Measurements from ENCODE around the gene FAF1. TPM values are rescaled to one million over a fixed set of nuclear protein-coding genes. Genes with fewer than 3 reads are reported as not detected.

FAF1 gene
- total and polyA plus RNA-seq, 7 donors: 27.5 to 59.3 (median 53.9) TPM

DNA sequence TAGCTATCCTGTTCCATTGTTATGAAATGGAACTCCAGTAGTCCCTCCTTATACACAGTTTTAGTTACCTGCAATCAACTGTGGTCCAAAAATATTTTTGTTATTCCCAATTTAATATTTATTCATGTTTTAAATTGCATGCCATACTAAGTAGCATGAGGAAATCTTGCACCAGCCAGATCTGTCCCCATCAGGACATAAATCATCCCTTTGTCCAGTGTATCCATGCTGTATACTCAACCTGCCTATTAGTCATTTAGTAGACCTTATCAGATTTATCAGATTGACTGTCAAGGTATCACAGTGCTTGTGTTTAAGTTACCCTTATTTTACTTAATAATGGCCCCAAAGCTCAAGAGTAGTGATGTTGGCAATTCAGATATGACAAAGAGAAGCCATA lies 328.9 kb downstream of the FAF1 start:
- no peaks in the 10 kb centered on the region for H3K9me3 ChIP-seq
- no peaks in the 10 kb centered on the region for H3K4me1 ChIP-seq
- H3K27ac ChIP-seq: no peak overlapping the region
- H3K4me3 ChIP-seq: no peak overlapping the region
- intact Hi-C loops (cut with DNase I): no loop called here
- H3K27me3 ChIP-seq: no peaks in the 10 kb centered on the region
- DNase-seq: no peak
- no peak for TF ChIP-seq POLR2AphosphoS5 (IDR thresholded peaks at IDR 0.05)
- TF ChIP-seq, protein P1, sequence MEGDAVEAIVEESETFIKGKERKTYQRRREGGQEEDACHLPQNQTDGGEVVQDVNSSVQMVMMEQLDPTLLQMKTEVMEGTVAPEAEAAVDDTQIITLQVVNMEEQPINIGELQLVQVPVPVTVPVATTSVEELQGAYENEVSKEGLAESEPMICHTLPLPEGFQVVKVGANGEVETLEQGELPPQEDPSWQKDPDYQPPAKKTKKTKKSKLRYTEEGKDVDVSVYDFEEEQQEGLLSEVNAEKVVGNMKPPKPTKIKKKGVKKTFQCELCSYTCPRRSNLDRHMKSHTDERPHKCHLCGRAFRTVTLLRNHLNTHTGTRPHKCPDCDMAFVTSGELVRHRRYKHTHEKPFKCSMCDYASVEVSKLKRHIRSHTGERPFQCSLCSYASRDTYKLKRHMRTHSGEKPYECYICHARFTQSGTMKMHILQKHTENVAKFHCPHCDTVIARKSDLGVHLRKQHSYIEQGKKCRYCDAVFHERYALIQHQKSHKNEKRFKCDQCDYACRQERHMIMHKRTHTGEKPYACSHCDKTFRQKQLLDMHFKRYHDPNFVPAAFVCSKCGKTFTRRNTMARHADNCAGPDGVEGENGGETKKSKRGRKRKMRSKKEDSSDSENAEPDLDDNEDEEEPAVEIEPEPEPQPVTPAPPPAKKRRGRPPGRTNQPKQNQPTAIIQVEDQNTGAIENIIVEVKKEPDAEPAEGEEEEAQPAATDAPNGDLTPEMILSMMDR (IDR thresholded peaks at IDR 0.05): no peak
- no peak for TF ChIP-seq POLR2A (IDR thresholded peaks at IDR 0.05)
- TF ChIP-seq EP300 (IDR thresholded peaks at IDR 0.05): no peak
- H3K36me3 ChIP-seq: no peaks in the 10 kb centered on the region

DNA sequence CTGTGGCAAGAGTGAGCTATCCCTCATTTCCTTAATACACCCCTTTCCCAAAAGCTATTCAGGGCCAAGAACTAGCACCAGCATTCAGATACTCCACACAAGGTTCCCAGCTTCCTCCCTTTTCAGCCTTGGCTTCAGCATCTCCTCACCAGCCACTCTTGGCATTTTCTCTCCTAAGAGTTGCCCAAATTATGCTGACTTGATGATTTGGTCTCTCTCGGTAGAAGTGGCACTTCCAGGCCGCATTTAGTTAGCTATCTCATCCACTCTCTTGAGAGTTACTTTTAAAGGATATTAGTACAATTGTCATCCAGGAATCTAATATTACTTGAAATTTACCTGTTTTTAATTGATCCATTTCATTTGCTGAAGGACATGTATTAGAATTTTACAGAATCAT lies 337.8 kb downstream of the FAF1 start:
- 96 to 98% methylated on average over 2 of the region's 2 CpGs for WGBS, 2 donors
- Histone ChIP-seq H3K9me3 (no peaks in the 10 kb centered on the region), H3K27me3 (no peaks in the 10 kb centered on the region), H3K27ac (no peak overlapping the region), H3K4me1 (no peaks in the 10 kb centered on the region), H3K4me3 (no peak overlapping the region), H3K36me3 (peaks cover 0 to 4% (median 0%) of the 10 kb centered on the region in 4 donors)
- intact Hi-C loops (cut with DNase I): no loop called here
- TF ChIP-seq EP300 (IDR thresholded peaks at IDR 0.05) (no peak), POLR2A (IDR thresholded peaks at IDR 0.05) (no peak), POLR2AphosphoS5 (IDR thresholded peaks at IDR 0.05) (no peak)
- TF ChIP-seq, protein P1 (IDR thresholded peaks at IDR 0.05): no peak
- no peak for DNase-seq

DNA sequence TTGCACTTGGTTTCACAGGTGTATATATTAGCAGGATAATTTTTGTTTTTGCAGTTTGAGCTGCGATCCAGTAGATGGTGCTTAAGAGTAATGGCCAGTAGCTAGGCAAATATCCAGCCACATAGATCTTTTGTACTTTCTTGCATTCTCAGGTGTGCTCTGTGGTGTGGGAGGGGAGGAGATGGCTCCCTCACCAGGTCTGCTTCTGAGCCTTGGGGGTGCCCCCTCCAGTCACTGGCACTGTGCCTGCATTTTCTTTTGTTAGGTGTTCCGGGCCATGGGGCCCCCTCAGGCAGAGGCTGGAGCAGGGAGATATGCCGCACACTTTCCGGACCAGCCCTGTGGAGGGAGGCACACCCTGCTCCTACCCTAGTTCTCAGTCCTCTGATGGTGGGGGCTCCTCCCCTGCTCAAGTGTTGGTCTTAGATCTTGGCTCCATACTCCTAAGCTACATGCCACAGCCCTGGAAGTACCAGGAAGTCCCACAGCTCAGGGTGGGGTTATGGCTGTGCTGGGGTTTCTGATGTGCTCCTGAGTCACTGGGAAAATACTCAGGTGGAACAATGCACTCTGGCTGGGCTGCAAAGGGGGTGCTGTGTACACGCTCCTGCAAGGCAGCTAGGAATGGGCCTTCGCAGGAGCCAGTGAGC lies 339.3 kb downstream of the FAF1 start:
- 38 to 71% methylated on average over 6 of the region's 6 CpGs for WGBS, 2 donors
- intact Hi-C loops (cut with DNase I): no loop called here
- TF ChIP-seq EP300 (IDR thresholded peaks at IDR 0.05): no peak
- TF ChIP-seq, protein P1 (IDR thresholded peaks at IDR 0.05): peak in 1 of 4 experiments; percentile 18
- no peak for TF ChIP-seq POLR2A (IDR thresholded peaks at IDR 0.05)
- TF ChIP-seq POLR2AphosphoS5 (IDR thresholded peaks at IDR 0.05): no peak

DNA sequence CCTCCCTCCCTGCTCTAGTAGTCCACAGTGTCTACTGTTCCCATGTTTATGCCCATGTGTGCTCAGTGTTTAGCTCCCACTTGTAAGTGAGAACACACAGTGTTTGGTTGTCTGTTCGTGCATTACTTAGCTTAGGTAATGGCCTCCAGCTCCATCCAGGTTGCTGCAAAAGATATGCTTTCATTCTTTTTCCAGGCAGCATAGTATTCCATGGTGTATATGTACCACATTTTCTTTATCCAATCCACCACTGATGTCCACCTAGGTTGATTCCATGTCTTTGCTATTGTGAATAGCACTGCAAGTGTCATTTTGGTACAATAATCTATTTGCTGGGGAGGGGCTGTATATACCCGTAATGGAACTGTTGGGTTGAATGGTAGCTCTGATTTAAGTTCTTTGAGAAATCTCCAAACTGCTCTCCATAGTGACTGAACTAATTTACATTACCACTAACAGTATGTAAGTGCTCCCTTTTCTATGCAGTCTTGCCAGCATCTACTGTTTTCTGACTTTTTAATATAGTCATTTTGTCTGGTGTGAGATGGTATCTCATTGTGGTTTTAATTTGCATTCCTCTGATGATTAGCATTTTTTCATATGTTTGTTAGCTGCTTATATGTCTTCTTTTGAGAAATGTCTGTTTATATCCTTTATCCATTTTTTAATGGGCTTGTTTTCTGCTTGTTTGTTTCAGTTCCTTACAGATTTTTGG lies 344.9 kb downstream of the FAF1 start:
- H3K4me1 ChIP-seq: no peaks in the 10 kb centered on the region
- no peaks in the 10 kb centered on the region for H3K36me3 ChIP-seq
- no peak overlapping the region for H3K27ac ChIP-seq
- no peaks in the 10 kb centered on the region for H3K27me3 ChIP-seq
- intact Hi-C loops (cut with DNase I): no loop called here
- TF ChIP-seq POLR2A (IDR thresholded peaks at IDR 0.05): no peak
- no peak overlapping the region for H3K4me3 ChIP-seq
- DNase-seq: no peak
- H3K9me3 ChIP-seq: no peaks in the 10 kb centered on the region
- WGBS, 2 donors: 96 to 98% methylated on average over 2 of the region's 2 CpGs

More for the DNA sequence above, 339.3 kb downstream of the FAF1 start:
- no peaks in the 10 kb centered on the region for H3K27me3 ChIP-seq
- H3K4me1 ChIP-seq: no peaks in the 10 kb centered on the region
- H3K9me3 ChIP-seq: no peaks in the 10 kb centered on the region
- H3K27ac ChIP-seq: no peak overlapping the region
- no peak for DNase-seq
- H3K36me3 ChIP-seq: peaks cover 0 to 4% (median 0%) of the 10 kb centered on the region in 4 donors
- H3K4me3 ChIP-seq: no peak overlapping the region

DNA sequence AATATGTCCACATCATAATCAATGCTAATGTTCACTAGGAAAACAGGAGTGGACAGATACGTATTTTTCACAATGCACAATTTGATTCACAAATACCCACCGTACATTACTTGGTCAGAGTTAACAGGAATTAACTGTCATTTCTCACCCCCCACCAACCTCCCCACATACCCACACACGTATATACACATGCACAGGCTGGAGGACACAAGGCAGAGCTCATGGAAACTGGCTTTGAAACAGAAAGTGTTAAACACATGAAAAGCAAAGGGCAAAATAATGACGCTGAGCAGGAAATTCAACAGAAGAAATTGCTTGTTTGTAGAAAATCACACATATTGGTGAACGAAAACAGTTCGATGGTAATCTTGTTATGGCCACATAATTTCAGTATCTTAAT lies 348.4 kb downstream of the FAF1 start:
- Histone ChIP-seq H3K27ac (no peak overlapping the region), H3K27me3 (no peaks in the 10 kb centered on the region), H3K4me1 (no peaks in the 10 kb centered on the region), H3K9me3 (no peaks in the 10 kb centered on the region), H3K4me3 (no peak overlapping the region), H3K36me3 (no peaks in the 10 kb centered on the region)
- no peak for DNase-seq
- TF ChIP-seq, protein P1 (IDR thresholded peaks at IDR 0.05): no peak
- TF ChIP-seq POLR2A (IDR thresholded peaks at IDR 0.05) (no peak), POLR2AphosphoS5 (IDR thresholded peaks at IDR 0.05) (no peak), EP300 (IDR thresholded peaks at IDR 0.05) (no peak)
- intact Hi-C loops (cut with DNase I): no loop called here
- 79 to 83% methylated on average over 6 of the region's 6 CpGs for WGBS, 2 donors
